ENCODE measurements around the gene GORASP2.

Gene GORASP2

DNA sequence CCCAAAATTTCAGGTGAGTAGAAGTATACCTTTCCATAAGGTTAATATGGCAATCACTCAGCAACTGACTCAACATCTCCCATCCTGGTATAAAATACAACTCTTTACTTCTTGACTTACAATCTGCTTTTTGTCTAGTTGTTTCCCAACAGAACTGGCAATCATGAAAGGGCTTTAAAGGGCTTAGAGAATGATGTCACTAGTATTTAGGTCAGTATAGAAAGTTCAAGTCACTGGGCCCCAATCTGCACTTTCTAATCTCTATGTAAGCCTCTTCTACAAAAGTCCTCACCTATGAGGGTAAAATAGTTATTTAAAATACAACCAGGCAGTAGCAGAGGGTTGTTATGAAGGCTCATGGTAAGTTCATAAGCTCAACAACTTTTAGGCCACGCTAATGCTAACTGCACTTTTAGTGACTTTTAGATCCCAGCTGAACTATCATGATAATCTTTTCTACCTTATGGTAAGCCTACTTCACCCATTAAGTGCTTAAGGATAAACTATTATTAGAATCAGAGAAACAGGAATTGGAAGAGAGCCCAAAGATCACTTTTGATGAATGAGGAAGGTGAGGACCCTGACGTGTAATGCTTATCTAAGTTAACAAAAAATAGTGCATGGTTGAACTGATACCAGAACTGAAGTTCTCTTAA, 79.6 kb downstream of the GORASP2 start:
- H3K4me3 ChIP-seq (ENCODE audit: low read depth, low read length), result no peak overlapping the region
- no peak for DNase-seq (ENCODE audit: low read depth, low spot score)
- ChIA-PET POLR2A (no interaction called here), CTCF (interaction anchor here (1.1 kb wide), 1 partner anchor 79 kb away, joined by 3 read pairs; no protein-coding TSS in a partner anchor)
- TF ChIP-seq, protein P1, sequence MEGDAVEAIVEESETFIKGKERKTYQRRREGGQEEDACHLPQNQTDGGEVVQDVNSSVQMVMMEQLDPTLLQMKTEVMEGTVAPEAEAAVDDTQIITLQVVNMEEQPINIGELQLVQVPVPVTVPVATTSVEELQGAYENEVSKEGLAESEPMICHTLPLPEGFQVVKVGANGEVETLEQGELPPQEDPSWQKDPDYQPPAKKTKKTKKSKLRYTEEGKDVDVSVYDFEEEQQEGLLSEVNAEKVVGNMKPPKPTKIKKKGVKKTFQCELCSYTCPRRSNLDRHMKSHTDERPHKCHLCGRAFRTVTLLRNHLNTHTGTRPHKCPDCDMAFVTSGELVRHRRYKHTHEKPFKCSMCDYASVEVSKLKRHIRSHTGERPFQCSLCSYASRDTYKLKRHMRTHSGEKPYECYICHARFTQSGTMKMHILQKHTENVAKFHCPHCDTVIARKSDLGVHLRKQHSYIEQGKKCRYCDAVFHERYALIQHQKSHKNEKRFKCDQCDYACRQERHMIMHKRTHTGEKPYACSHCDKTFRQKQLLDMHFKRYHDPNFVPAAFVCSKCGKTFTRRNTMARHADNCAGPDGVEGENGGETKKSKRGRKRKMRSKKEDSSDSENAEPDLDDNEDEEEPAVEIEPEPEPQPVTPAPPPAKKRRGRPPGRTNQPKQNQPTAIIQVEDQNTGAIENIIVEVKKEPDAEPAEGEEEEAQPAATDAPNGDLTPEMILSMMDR (IDR thresholded peaks at IDR 0.05; ENCODE audit: insufficient read depth, low read length, missing control alignments), result no peak

DNA sequence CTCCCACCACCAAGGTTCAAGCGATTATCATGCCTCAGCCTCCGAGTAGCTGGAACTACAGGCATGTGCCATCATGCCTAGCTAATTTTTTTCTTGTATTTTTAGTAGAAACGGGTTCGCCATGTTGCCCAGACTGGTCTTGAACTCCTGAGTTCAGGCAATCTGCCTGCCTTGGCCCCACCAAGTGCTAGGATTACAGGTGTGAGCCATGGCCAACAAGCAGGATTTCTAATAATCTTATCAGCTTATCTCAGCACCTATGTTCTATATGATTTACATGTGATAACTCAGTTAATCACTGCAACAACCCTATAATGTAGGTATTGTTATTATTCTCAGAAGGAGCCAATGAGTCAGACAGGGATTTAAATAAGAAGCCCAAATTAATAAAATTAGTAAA, 80.3 kb downstream of the GORASP2 start:
- TF ChIP-seq, protein P1 (IDR thresholded peaks at IDR 0.05; ENCODE audit: insufficient read depth, low read length, missing control alignments), result no peak
- H3K4me3 ChIP-seq (ENCODE audit: low read depth, low read length), result no peak overlapping the region
- ChIA-PET POLR2A (no interaction called here), CTCF (interaction anchor here (1.1 to 2.7 kb wide), 2 partner anchors 35 to 407 kb away, joined by 3 to 9 read pairs; no protein-coding TSS in a partner anchor)
- DNase-seq (ENCODE audit: low read depth, low spot score), result no peak

DNA sequence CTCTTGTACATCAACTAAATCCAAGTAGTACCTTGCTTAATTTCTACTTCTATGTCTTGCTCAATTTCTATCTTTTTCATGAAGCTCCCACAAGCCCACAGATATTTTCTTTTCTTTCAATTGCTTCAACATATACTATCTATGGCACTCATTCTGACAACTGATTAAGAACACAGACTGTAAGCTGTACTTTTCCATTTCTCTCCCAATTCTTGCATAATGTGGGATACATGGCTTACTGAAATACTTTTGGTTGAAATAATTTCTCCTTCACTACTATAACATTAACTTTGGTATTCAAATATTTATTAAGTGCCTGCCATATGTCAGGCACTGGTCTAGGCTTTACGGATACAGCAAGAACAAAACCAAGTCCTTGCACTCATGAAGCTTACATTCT, 84.8 kb downstream of the GORASP2 start:
- no peak for DNase-seq (ENCODE audit: low read depth, low spot score)
- H3K4me3 ChIP-seq (ENCODE audit: low read depth, low read length), result no peak overlapping the region
- ChIA-PET CTCF (interaction anchor here (1.3 kb wide), 1 partner anchor 73 kb away, joined by 3 read pairs; no protein-coding TSS in a partner anchor), POLR2A (no interaction called here)
- TF ChIP-seq, protein P1 (IDR thresholded peaks at IDR 0.05; ENCODE audit: insufficient read depth, low read length, missing control alignments), result no peak

DNA sequence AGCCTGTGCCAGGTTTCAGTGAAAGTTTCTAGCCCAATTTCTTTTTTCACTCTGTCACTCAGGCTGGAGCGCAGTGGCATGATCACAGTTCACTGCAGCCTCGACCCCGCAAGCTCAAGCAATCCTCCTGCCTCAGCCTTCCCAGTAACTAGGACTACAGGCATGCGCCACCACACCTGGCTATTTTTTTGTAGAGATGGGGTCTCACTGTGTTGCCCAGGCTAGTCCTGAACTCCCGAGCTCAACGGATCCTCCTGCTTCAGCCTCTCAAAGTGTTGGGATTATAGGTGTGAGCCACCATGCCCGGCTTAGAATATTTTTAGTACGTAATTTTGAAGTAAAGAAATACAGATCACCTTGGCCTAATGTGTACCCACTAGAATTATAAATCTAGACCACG, 87.1 kb downstream of the GORASP2 start:
- TF ChIP-seq, protein P1 (IDR thresholded peaks at IDR 0.05; ENCODE audit: insufficient read depth, low read length, missing control alignments), result no peak
- CTCF ChIA-PET, result interaction anchor here (1.1 to 1.4 kb wide), 2 partner anchors 20 to 71 kb away, joined by 3 to 4 read pairs; no protein-coding TSS in a partner anchor
- POLR2A ChIA-PET, result no interaction called here

More for the DNA sequence above, 87.1 kb downstream of the GORASP2 start:
- DNase-seq (ENCODE audit: low read depth, low spot score), result no peak
- H3K4me3 ChIP-seq (ENCODE audit: low read depth, low read length), result no peak overlapping the region

Measured in AG04449 (cell line).